RPMI8226 (cell line): ENCODE results near the gene STPG3.
"Not testable (repeated sequence)": the region's sequence is repeated elsewhere in the genome, so short reads cannot be mapped to it uniquely, and the experiment has no call there.

Experiments used
- DNase-seq: peaks from one replicate; pipeline ENCODE4 v3.0.0-alpha.2; 2015

Gene STPG3

GRCh38 chr9:137247135-137247915, 3.8 kb upstream of the STPG3 start:
- no peak for DNase-seq

- DNase-seq, result no peak
These were observed 3.2 kb upstream of the STPG3 start for GRCh38 chr9:137247916-137248175.

DNA sequence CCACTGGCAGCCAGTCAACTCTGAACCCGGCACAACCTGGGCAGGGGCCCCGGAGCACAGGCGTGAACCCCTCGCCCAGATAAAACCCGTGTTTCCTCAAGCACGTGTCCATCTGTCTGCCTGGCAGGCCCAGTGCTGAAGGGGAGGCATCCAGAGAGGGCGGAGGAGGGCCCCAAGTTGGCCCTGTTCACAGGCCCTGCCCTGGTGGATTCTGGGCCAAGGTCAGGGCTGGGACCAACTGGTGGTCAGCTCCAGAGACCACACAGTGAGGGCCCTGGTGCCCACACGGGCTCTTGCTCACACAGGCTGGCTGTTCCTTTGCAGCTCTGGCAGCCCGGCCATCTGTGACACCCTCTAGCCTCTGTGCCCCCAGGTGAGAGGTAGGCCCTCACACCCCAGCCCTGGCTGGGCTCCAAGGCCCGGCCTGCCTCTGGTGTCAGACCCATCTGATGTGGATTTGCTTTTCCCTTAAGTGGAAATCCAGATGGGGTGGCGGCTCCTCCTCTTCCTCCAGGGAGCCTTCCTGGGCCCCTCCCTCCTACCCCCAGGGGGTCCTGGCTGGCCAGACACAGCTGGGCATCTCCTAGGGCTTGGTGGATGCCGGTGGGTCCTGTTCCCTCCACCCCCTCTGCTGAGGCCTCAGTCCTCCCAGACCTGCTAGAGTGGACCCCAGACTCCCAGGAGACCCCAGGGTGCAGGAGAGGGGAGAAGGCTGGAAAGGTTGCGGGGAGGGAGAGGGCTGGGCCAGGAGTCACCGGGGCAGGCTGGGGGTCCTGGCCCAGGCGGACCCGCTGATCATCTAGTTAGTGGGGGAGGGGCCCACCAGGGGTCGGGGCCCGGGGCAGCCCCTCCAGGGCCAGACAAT, 525 bp upstream of the STPG3 start:
- DNase-seq, result no peak

DNA sequence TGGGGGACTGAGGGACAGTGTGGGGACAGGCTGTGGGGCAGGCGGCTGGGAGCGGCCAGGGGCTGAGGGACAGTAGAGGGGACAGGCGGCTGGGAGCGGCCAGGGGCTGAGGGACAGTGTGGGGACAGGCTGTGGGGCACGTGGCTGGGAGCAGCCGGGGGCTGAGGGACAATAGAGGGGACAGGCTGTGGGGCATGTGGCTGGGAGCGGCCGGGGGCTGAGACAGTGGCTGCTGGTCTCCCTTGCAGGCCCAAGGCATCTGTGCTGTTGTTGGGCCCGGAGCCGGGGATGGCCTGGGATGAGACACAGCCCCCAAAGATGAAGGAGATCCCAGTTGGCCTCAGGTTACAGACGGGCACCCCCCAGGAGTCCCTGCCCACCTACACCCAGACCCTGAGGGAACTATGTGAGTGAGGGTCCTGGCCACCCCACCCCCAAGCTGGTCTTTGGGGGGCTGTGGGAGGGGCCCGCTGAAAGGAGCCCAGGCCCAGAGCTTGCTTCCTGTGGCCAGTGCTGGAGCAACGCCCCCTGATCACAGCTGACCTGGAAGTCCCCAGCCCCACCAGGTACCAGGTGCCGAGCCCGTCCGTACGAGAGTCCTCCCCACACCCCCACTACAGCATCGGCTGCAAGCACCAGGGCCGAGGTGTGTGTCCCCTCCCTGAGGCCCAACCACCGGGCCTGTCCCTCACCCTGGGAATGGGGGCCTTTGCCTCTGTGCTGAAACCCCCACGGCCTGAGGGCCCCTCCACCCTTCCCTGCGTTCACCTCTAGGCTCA, 593 bp downstream of the STPG3 start:
- no peak for DNase-seq

- no peak for DNase-seq
These were observed 1.7 kb downstream of the STPG3 start for GRCh38 chr9:137252555-137253506.

DNA sequence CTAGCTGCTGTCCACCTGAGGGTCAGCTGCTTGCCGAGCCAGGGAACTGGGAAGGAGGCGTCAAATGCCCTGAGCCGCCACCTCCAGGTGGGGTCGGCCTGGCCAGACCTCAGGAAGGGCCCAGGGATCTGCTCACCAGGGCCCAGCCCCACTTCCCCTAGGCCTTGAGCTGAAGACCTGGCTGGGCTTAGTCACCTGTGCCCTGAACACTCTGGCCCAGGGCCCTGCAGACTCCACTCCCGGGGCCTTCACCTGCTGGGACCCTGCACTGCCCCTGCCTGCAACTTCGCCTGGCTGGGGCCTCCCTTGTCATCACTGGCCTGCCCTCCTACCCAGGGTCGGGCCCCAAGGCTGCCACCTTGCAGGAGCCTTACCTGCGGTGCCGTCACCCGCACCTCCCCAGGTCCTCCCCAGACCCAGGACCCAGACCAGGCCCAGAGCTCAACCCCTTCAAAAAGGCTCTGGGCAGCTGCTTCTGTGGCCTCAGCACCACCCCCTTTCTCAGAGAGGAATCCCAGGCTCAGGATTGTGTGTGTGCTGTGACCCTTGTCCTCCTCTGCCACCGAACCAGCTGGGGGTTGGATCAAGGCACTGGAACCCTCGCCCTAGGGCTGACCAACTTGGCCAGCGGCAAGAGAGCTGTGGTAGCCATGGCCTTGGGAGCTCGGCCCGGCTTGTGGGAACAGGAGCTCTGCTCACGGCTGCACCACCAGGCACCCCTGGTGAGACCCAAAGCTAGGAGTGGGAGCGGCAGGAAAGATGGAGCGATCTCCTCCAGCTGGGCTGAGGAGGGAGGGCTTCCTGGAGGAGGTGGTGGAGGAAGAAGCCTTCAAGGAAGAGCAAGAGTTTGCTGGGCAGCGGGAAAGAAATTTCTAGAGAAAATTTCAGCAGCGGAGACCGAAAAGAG, 2.9 kb downstream of the STPG3 start:
- DNase-seq, result peak; percentile 9

GRCh38 chr9:137254624-137255447, 3.8 kb downstream of the STPG3 start, which contains the start of gene NELFB:
Gene NELFB (plus strand): TSS chr9:137255327.
- DNase-seq, result peak; percentile 96

GRCh38 chr9:137255448-137256114, 4.5 kb downstream of the STPG3 start:
- DNase-seq, result peak; percentile 75

DNA sequence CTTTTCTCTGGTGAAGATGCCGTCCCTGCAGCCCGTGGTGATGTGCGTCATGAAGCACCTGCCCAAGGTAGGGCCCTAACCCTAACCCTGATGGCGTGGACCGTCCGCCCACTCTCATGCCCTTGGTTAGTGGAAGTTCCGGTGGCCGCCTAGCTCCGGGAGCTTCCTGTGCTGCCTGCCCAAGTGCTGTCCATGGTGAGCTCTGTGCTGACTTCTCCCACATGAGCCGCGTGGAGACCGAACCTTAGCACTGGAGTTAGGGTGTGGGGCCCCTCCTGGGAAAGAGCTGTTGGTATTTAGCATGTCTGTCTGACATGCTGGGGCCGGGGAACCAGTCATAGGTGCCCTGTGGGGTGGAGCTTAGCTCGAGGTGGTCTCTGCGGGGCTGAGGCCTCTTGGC, 5.3 kb downstream of the STPG3 start:
- DNase-seq, result no peak

- peak; percentile 15 for DNase-seq
These were observed 5.8 kb downstream of the STPG3 start for GRCh38 chr9:137256856-137257255.

- DNase-seq, result not testable (repeated sequence)
These were observed 11.3 kb downstream of the STPG3 start for GRCh38 chr9:137262173-137262908.

GRCh38 chr9:137262909-137263285, 11.8 kb downstream of the STPG3 start:
- DNase-seq, result no peak

GRCh38 chr9:137263506-137263905, 12.4 kb downstream of the STPG3 start:
- no peak for DNase-seq

DNA sequence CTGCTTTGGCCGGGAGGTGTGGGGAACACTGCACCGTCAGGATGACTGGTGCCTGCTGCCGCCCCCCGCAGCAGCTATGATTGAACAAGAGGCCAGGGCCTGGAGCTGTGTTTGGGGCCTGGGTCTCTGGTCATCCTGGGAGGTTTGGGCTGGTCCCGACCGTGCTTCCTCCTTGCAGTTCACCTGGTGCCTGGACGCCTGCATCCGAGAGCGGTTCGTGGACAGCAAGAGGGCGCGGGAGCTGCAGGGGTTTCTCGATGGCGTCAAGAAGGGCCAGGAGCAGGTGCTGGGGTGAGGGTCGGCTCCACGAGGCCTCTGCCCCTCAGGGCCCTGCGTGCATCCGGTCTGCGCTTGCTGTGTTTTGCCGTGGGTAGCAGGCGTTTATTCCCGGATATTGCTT, 13.0 kb downstream of the STPG3 start:
- DNase-seq, result no peak

DNA sequence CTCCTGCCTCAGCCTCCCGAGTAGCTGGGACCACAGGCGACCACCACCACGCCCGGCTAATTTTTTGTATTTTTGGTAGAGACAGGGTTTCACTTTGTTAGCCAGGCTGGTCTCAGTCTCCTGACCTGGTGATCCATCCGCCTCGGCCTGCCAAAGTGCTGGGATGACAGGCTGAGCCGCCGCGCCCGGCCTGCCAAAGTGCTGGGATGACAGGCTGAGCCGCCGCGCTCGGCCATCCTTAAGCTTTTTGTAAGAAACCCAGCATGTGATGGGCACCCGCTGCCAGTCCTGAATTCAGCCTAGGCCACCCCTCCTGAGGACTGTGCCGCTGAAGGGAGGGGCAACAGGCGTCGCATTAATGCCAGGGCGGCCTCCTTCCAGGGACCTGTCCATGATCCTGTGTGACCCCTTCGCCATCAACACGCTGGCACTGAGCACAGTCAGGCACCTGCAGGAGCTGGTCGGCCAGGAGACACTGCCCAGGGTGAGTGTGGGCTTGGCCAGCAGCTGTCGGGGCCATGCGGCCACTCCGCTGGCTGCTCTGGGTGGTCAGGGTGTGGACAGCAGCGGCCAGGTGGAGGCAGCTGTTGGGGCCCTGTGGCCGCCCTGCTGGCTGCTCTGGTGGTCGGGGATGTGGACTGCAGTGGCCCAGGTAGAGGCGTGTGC, 14.5 kb downstream of the STPG3 start:
- DNase-seq, result no peak

DNA sequence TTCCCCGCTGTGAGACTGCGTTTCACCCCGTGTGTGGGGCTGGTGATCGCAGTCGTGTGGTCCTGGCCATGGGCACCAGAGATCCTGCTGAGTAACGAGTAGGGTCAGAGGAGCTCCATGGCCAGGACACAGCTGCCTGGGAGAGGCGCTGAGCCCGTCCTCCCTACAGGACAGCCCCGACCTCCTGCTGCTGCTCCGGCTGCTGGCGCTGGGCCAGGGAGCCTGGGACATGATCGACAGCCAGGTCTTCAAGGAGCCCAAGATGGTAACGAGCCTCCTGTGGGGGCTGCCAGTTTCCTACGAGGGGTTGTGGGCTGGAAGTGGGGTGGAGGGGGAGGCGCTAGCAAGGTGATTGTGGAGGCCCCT, 15.1 kb downstream of the STPG3 start:
- DNase-seq, result no peak

- no peak for DNase-seq
These were observed 15.7 kb downstream of the STPG3 start for GRCh38 chr9:137266585-137267453.
